Forelimb muscle (tissue), 1 donor: ENCODE results near the gene TIAL1. TPM values are rescaled to one million over a fixed set of nuclear protein-coding genes. Genes with fewer than 3 reads are reported as not detected.
"Not testable (repeated sequence)": the region's sequence is repeated elsewhere in the genome, so short reads cannot be mapped to it uniquely, and the experiment has no call there.

Experiments used
- DNase-seq: peaks from one replicate; pipeline ENCODE4 v3.0.0-alpha.2; 2013; ENCODE audit warnings: low read depth
- polyA plus RNA-seq: library from polyadenylated mRNA; unstranded; fragments of 120-200 nt; gene quantifications from one replicate; pipeline ENCODE4 v1.2.1, GENCODE V29; 2013; ENCODE audit not compliant: insufficient read length

TIAL1 gene
- polyA plus RNA-seq, 1 donor: 95.3 TPM

- DNase-seq: no peak
Measured at GRCh38 chr10:119613741-119614140, 17.0 kb upstream of the TIAL1 start.

- DNase-seq: no peak
Measured at GRCh38 chr10:119611433-119611832, 14.7 kb upstream of the TIAL1 start.

- no peak for DNase-seq
Measured at GRCh38 chr10:119609516-119609915, 12.8 kb upstream of the TIAL1 start.

DNA sequence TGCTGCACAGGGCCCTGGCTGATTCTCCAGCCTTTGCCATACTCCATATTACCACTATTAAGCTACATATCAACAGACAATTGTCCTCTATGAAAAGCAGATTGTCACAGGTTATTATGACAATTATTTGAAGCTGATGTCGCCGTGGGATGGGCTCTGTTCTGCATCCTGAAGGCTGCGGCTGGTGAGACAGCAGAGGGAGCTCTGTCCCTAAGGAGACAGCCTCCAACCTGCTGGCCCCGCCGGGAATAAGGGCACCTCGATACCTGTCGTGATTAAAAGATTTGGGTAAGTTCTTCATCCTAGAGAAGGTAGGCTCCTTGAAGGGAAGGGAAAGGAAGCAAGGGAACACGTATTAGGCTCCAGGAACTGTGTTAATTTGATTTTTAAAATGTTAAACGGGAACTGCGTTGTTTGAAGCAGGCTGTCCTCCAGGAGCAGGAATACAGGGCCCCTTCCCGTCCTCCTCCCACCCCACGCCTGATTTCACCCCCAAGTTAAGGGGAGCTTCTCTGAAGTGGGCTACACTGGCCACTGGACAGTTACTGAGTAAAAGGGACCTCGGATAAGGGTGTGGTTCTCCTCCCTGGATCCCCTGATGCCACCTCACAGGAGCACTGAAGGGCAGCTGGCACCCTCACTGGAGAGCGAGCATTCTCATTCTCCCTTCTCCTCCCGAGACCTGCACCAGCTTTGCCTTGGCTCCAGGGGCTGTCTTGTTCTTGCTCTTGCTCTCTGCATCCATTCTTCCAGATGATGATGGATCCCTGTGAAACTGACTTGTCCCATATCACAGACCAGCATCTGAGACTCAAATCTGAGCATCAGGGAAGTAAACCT lies 11.8 kb upstream of the TIAL1 start:
- DNase-seq: no peak

- DNase-seq: no peak
Measured at GRCh38 chr10:119604468-119604867, 7.7 kb upstream of the TIAL1 start.

DNA sequence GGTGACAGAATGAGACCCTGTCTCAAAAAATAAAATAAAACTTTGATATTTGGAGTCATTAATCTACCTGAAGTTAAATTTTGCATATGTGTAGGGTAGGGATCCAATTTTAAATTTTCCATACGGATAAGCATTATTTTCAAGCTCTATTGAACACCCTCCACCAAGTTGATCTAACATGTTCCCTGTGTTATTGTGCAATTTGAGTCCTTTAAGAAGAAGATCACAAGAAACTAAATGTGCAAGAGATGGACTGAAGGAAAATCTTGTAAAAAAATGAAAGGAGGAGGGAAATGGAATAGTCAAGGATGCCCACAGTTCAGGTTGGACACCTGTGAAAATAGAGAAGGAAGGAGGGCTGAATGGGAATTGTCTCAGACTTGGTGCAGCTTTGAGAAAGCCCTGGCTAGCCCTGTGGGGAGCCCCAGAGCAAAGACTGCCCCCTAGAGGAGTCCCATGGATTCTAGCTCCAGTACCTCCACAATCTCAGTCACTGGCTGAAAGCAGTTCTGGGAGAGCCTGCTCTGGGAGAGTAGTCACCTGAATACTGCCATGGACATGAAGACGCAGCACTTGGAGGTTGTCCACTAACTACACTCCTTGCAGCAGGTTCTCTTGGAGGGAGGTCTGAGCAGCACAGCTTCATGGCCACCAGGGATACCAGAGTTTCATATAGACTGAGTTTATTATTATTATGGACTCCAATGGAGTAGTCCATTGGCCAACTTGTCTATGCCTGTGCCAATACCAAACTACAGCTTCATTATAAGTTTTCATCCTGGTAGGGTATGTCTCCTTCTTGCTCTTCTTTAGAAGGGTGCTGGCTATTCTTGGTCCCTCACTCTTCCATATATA lies 5.7 kb upstream of the TIAL1 start:
- no peak for DNase-seq

DNA sequence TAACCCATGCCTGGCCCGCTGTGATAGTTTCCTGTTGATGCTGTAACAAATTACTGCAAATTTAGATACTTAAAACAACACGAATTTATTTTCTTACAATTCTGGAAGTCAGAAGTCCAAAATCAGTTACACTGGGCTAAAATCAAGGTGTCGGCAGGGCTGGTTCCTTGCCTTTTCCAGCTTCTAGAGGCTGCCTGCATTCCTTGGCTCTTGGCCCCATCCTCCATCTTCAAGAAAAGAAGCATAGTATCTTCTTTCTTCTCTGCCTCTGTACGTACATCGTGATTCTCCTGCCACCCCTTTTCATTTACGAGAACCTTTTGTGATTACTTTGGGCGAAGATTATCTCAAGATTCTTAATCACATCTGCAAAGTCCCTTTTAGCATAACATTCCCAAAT lies 1.6 kb upstream of the TIAL1 start:
- no peak for DNase-seq

GRCh38 chr10:119597405-119598186 lies 832 bp upstream of the TIAL1 start:
- DNase-seq: no peak

DNA sequence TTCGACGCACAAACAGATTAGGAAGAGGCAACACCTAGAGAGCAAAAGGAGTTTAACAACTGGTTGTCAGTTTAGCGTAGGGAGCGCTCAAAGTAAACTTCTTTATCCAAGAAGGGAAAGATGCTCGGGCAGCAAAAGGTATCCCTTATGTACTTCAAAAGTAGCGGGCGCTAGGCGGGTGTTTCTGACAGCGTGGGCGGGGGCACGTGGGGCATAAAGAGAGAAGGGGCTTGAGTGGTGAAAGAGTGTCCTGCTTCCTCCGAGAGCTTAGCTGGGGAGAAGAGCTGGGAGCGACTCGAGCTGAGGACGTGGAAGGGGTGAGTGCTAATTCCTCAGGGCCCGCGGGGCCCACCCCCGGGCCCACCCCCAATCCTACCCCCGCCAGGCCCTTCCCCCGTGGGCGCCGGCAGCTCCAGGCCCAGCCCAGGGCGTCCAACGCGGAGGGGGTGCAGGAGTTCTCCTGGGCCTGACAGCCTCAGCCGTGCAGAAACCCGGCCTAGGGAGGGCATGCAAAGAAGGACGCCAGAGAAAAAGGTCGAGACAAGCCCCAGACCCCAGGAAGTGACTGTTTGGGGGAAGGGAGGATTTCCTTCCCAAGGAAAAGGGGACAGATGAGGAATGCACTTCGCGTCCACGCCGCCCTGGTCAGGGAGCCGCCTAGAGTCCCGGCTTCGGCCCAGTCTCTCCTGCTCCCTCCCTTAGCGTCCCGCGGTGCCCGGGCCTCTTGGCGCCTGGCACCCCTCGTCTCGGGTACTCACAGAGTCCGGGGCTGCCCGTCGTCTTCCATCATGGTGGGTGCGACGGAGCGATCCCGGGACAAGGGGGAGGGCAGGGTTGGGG lies 868 bp downstream of the TIAL1 start:
- DNase-seq: no peak

- no peak for DNase-seq
Measured at GRCh38 chr10:119595134-119595675, 1.6 kb downstream of the TIAL1 start.

DNA sequence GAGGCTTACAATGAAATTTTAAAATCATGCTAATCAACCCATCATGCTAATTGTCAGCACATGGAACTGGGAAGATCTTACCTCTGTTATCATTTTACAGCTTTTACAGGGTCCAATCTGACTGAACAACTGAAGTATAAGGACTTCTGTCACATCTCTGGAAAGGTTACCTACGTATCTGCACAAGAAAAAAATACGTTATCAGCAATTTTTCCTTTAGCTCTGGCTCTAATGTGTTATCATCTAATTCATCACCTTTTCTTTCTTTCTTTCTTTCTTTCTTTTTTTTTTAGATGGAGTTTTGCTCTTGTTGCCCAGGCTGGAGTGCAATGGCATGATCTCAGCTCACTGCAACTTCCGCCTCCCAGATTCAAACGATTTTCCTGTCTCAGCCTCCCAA lies 8.7 kb downstream of the TIAL1 start:
- DNase-seq: no peak

DNA sequence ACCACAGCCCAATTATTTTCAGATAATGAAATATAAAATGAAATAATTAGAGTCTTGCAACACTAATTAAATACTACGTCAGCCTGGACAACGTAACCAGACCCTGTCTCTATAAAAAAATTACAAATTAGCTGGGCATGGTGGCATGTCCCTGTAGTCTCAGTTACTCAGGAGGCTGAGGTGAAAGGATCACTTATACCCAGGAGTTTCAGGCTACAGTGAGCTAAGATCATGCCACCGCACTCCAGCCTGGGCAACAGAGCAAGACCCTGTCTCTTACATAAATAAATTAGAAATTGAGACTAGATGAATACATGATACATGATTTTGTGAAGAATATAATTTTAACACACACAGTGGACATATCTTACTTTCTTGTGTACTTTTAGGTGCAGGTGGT lies 18.4 kb downstream of the TIAL1 start:
- no peak for DNase-seq

GRCh38 chr10:119575991-119576390 lies 20.8 kb downstream of the TIAL1 start:
- DNase-seq: no peak

DNA sequence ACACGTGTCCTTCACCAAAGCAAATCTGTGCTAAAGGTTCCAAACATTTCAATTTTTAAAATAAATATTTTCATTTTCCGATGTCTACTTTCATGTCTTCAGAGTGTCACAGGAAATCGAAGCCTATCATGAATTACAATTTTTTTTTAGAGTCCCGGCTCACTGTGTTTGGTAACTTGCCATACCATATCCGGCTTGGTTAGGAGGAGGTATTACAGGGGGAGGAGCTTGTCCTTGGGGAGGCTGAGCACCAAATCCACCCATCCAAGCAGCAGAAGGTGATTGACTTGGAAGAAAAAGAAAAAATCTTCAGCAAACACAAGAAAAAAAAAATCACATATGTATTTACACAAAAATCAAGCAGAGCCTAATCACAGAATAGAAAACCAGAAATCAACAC lies 21.3 kb downstream of the TIAL1 start:
- no peak for DNase-seq

DNA sequence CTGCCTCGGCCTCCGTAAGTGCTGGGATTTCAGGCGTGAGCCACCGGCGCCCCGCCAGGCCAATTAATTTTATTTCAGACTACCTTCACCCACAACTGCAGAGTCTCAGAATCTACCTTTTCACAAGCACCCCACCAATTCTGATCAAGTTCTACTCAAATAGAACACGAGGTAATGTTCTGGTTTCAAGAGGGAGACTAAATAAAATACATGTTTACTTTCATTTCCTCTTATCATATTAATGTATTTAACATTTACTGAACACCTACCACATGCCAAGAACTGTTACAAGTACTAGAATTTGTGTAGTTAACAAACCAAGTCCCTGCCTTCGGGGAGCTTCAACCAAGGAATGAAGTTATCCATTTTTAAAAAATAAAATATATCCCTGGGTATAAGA lies 28.8 kb downstream of the TIAL1 start:
- no peak for DNase-seq

DNA sequence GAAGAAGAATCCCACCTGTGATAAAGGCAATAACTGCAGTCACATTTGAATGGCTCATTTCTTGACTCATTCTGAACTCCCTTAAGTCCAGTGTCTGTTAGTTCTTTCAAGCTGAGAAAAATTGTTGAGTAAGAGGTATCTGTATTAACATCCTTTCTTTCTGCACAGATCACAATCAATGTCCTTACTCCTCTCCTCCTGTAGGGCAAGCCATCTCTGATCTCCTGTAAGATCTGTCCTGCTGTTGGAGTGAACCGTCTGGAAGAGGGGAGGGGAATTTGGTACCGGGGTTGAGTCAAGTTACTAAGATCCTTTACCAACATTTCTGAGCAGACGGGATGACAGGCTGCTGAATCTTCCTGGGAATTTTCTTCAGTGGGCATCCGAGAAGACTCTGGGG lies 34.7 kb downstream of the TIAL1 start:
- DNase-seq: no peak

DNA sequence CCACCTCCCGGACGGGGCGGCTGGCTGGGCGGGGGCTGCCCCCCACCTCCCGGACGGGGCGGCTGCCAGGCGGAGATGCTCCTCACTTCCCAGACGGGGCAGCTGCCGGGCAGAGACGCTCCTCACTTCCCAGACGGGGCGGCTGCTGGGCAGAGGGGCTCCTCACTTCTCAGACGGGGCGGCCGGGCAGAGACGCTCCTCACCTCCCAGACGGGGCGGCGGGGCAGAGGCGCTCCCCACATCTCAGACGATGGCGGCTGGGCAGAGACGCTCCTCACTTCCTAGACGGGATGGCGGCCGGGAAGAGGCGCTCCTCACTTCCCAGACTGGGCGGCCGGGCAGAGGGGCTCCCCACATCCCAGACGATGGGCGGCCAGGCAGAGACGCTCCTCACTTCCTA lies 37.3 kb downstream of the TIAL1 start:
- not testable (repeated sequence) for DNase-seq

GRCh38 chr10:119556081-119556480 lies 40.7 kb downstream of the TIAL1 start:
- not testable (repeated sequence) for DNase-seq

GRCh38 chr10:119555178-119555784 lies 41.5 kb downstream of the TIAL1 start:
- DNase-seq: no peak

DNA sequence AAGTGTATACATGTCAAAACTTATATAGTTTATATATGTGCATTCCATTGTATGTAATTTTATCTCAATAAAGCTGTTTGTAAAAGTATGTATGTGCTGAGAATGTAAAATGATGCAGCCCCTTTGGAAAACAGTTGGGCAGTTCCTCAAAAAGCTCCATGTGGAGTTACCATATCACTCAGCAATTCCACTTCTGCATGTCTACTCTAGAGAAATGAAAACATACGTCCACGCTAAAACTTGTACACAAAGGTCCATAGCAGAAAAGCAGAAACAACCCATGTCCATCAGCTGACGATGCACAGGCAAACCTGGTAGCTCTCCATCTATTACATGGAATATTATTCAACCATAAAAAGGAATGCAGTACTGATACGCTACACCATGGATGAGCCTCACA lies 45.9 kb downstream of the TIAL1 start:
- no peak for DNase-seq
